ENCODE results near the gene ZNF644. TPM values are rescaled to one million over a fixed set of nuclear protein-coding genes. Genes with fewer than 3 reads are reported as not detected.

The ZNF644 gene
- total RNA-seq, 5 donors from 2014 or later (not counting 1 experiment from before 2014, with no cell fraction given): 55.0 to 139 (median 62.7) TPM

DNA sequence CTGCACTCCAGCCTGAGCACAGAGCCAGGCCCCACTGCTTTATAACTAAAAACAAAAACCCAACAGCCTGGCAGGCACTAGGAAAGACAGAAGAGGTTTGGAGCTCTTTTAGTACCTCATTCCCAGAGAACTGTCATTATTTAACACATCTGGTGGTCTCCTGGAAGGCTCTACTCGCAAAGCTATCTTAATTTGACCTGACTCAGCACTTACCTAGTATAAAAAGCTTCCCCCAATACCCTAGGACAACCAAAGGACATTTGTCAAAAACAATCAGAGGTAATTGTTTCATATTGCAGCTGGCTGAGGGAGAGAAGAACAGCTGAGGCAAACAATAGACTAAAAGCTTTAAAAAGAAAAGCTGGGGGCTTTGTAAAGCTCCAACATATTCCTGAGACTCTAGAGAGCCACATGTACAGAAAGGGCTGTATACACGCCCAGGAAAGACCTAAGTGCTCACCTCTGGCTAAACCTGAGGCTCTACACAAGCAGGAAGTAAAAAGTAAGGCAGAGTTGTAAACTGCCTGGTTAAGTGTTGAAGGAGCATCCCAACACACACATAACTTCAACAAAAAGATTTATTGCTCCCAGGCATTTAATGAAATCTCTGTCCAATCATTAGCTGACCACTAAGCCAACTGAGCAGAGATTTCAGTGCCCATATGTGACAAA, 25.0 kb downstream of the ZNF644 start:
- Histone ChIP-seq H3K36me3 (ENCODE audit: control insufficient read depth in 2 of 2, extremely low read depth in 1 of 2, insufficient read depth in 1 of 2, low read length in 1 of 2) (peaks cover 0 to 5% of the 10 kb centered on the region in 2 donors), H3K4me1 (ENCODE audit: control insufficient read depth in 1 of 2, extremely low read depth in 1 of 2, insufficient read depth in 2 of 2, low read length in 2 of 2) (peaks cover 0 to 14% of the 10 kb centered on the region in 2 experiments), H3K27ac (ENCODE audit: low read length) (no peak overlapping the region), H3K9me3 (peaks cover 6% of the 10 kb centered on the region), H3K27me3 (replicated peaks in 1 of 2; ENCODE audit: control insufficient read depth in 2 of 2, extremely low read depth in 1 of 2, insufficient read depth in 2 of 2, low read length in 1 of 2) (no peaks in the 10 kb centered on the region), H3K4me3 (ENCODE audit: control insufficient read depth in 1 of 2, extremely low read depth in 1 of 2, low read length in 1 of 2) (no peak overlapping the region)
- Mint-ChIP-seq H3K36me3 (peaks cover 71% of the 10 kb centered on the region), H3K9me3 (peaks cover 2 to 14% (median 11%) of the 10 kb centered on the region in 3 donors), H3K4me3 (peak overlapping the region in 1 of 3 donors; percentile 15), H3K4me1 (peaks cover 81 to 86% (median 86%) of the 10 kb centered on the region in 3 donors), H3K27me3 (no peaks in the 10 kb centered on the region), H3K27ac (no peak overlapping the region)
- DNase-seq (no peak), ATAC-seq (replicated peaks in 1 of 4) (no peak)
- WGBS (ENCODE audit: insufficient coverage): no CpG with 5 or more reads among the region's 2 CpGs
- ChIA-PET CTCF (interaction anchor here in 1 of 2 donors (0.7 to 1.0 kb wide), 2 partner anchors 10 to 1820 kb away, joined by 3 to 14 read pairs; no protein-coding TSS in a partner anchor), POLR2A (interaction anchor here in 1 of 2 donors (0.5 kb wide), 1 partner anchor 13 kb away, joined by 5 read pairs; no protein-coding TSS in a partner anchor)

DNA sequence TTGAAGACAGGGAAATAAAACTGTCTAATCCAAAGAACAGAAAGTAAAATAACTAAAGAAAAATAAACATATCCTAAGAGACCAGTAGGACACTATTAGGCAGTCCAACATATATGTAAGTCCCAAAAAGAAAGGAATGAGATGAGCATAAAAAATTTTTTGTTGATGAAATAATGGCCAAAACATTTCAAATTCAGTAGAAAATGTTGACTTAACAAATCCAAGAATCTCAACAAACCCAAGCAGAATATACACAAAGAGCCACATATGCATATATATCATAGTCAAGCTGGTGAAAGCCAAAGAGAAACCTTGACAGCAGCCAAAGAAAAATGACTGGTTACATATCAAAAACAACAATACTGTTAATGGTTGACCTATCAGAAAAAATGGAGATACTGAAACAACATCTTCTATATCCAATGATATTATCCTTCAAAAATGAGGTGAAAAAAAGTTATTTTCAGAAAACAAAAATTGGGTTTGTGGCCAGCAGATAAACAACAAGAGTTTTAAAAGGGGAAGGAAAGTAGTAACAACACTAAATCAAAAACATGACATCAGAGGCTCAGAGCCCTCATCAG, 26.4 kb downstream of the ZNF644 start:
- Histone ChIP-seq H3K4me1 (ENCODE audit: control insufficient read depth in 1 of 2, extremely low read depth in 1 of 2, insufficient read depth in 2 of 2, low read length in 2 of 2) (peaks cover 0 to 14% of the 10 kb centered on the region in 2 experiments), H3K36me3 (ENCODE audit: control insufficient read depth in 2 of 2, extremely low read depth in 1 of 2, insufficient read depth in 1 of 2, low read length in 1 of 2) (peaks cover 0 to 5% of the 10 kb centered on the region in 2 donors), H3K27ac (ENCODE audit: low read length) (no peak overlapping the region), H3K27me3 (replicated peaks in 1 of 2; ENCODE audit: control insufficient read depth in 2 of 2, extremely low read depth in 1 of 2, insufficient read depth in 2 of 2, low read length in 1 of 2) (no peaks in the 10 kb centered on the region), H3K9me3 (peaks cover 6% of the 10 kb centered on the region), H3K4me3 (ENCODE audit: control insufficient read depth in 1 of 2, extremely low read depth in 1 of 2, low read length in 1 of 2) (no peak overlapping the region)
- H3K27ac Mint-ChIP-seq: peak overlapping the region in 1 of 2 donors; percentile 38
- ATAC-seq (replicated peaks in 1 of 4) (no peak), DNase-seq (no peak)
- peak overlapping the region in 1 of 3 donors; percentile 5 for H3K4me3 Mint-ChIP-seq
- no peaks in the 10 kb centered on the region for H3K27me3 Mint-ChIP-seq
- H3K9me3 Mint-ChIP-seq: peaks cover 4 to 18% (median 8%) of the 10 kb centered on the region in 3 donors
- peaks cover 73 to 87% (median 84%) of the 10 kb centered on the region in 3 donors for H3K4me1 Mint-ChIP-seq
- CTCF ChIA-PET: interaction anchor here in 1 of 2 donors (0.9 kb wide), 1 partner anchor 15 kb away, joined by 3 read pairs; no protein-coding TSS in a partner anchor
- peaks cover 74% of the 10 kb centered on the region for H3K36me3 Mint-ChIP-seq
- POLR2A ChIA-PET: no interaction called here

DNA sequence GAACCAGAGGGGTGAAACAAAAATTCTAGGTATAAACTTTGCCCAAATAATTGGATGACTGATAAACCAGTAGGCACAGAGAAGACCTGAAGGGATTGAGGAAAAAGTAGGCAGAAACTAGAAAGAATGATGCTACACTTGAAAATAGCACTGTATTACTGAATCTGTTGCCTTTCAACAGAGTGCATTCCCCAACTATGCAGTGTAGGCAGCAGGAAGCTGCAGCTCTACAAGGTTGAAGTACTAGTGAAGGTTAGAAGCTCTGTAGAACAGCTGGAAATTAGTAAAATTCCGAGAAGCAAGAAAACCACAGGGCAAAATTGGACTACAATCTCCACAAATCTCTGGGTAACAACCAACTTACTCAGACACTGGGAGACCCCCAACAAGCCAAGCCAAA, 27.4 kb downstream of the ZNF644 start:
- H3K4me3 Mint-ChIP-seq: peak overlapping the region in 1 of 3 donors; percentile 11
- H3K36me3 Mint-ChIP-seq: peaks cover 77% of the 10 kb centered on the region
- Histone ChIP-seq H3K36me3 (ENCODE audit: control insufficient read depth in 2 of 2, extremely low read depth in 1 of 2, insufficient read depth in 1 of 2, low read length in 1 of 2) (peaks cover 0 to 5% of the 10 kb centered on the region in 2 donors), H3K4me1 (ENCODE audit: control insufficient read depth in 1 of 2, extremely low read depth in 1 of 2, insufficient read depth in 2 of 2, low read length in 2 of 2) (peaks cover 0 to 14% of the 10 kb centered on the region in 2 experiments), H3K4me3 (ENCODE audit: control insufficient read depth in 1 of 2, extremely low read depth in 1 of 2, low read length in 1 of 2) (no peak overlapping the region), H3K27me3 (replicated peaks in 1 of 2; ENCODE audit: control insufficient read depth in 2 of 2, extremely low read depth in 1 of 2, insufficient read depth in 2 of 2, low read length in 1 of 2) (no peaks in the 10 kb centered on the region), H3K27ac (ENCODE audit: low read length) (no peak overlapping the region), H3K9me3 (peaks cover 12% of the 10 kb centered on the region)
- ATAC-seq (replicated peaks in 1 of 4): peak in 1 of 4 experiments; percentile 23
- no peak overlapping the region for H3K27ac Mint-ChIP-seq
- H3K4me1 Mint-ChIP-seq: peaks cover 73 to 83% (median 81%) of the 10 kb centered on the region in 3 donors
- H3K27me3 Mint-ChIP-seq: no peaks in the 10 kb centered on the region
- no peak for DNase-seq
- peaks cover 4 to 26% (median 9%) of the 10 kb centered on the region in 3 donors for H3K9me3 Mint-ChIP-seq
- ChIA-PET POLR2A (no interaction called here), CTCF (interaction anchor here in 1 of 2 donors (0.5 kb wide), 1 partner anchor 11 kb away, joined by 3 read pairs; no protein-coding TSS in a partner anchor)
- 83% methylated on average over 1 of the region's 1 CpG for WGBS (ENCODE audit: insufficient coverage)

DNA sequence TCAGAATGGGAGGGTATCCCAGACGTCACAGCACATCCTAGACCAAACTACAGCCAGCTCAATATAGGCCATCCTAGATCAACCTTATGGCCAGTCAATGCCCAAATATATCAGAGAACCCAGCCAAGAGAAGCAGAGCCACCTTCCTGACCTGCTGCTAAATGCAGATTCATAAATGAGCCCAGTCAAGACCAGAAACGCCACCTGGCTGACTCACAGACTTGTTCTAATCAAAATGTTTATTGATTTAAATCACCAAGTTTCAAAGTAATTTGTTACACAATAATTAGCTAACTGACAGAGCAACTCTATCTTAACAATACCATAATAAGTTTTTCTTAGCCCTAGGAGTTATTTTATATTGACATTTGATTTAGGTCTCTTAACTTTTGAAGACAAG, 28.6 kb downstream of the ZNF644 start:
- Histone ChIP-seq H3K36me3 (ENCODE audit: control insufficient read depth in 2 of 2, extremely low read depth in 1 of 2, insufficient read depth in 1 of 2, low read length in 1 of 2) (peaks cover 0 to 5% of the 10 kb centered on the region in 2 donors), H3K27me3 (replicated peaks in 1 of 2; ENCODE audit: control insufficient read depth in 2 of 2, extremely low read depth in 1 of 2, insufficient read depth in 2 of 2, low read length in 1 of 2) (no peaks in the 10 kb centered on the region), H3K4me1 (ENCODE audit: control insufficient read depth in 1 of 2, extremely low read depth in 1 of 2, insufficient read depth in 2 of 2, low read length in 2 of 2) (peaks cover 0 to 14% of the 10 kb centered on the region in 2 experiments), H3K4me3 (ENCODE audit: control insufficient read depth in 1 of 2, extremely low read depth in 1 of 2, low read length in 1 of 2) (no peak overlapping the region), H3K9me3 (peaks cover 12% of the 10 kb centered on the region), H3K27ac (ENCODE audit: low read length) (no peak overlapping the region)
- H3K36me3 Mint-ChIP-seq: peaks cover 83% of the 10 kb centered on the region
- CTCF ChIA-PET: no interaction called here
- no peak overlapping the region for H3K27ac Mint-ChIP-seq
- H3K4me3 Mint-ChIP-seq: no peak overlapping the region
- ATAC-seq (replicated peaks in 1 of 4) (no peak), DNase-seq (no peak)
- POLR2A ChIA-PET: interaction anchor here in 1 of 2 donors (1.0 kb wide), 1 partner anchor 12 kb away, joined by 3 read pairs; no protein-coding TSS in a partner anchor
- WGBS (ENCODE audit: insufficient coverage): 100% methylated on average over 2 of the region's 2 CpGs
- H3K9me3 Mint-ChIP-seq: peaks cover 7 to 35% (median 17%) of the 10 kb centered on the region in 3 donors
- no peaks in the 10 kb centered on the region for H3K27me3 Mint-ChIP-seq
- peaks cover 75 to 85% (median 77%) of the 10 kb centered on the region in 3 donors for H3K4me1 Mint-ChIP-seq

DNA sequence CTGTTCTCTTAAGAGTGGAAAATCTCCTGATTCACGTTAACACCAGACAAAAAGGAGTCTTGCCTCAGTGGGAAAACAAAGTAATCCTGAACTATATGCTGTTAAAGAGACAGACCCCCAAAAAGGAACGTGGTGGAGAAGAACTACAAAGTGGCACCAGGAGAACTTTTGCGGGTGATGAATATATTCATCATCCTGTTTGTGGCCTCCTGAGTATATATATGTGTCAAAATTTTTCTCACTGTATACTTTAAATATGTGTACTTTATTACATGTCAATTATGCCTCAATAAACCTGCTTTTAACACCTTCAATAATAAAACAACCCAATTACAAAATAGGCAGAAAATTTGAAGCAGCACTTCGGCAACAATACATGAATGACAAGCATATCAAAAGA, 31.1 kb downstream of the ZNF644 start:
- POLR2A ChIA-PET: no interaction called here
- Histone ChIP-seq H3K9me3 (peaks cover 5% of the 10 kb centered on the region), H3K4me3 (ENCODE audit: control insufficient read depth in 1 of 2, extremely low read depth in 1 of 2, low read length in 1 of 2) (no peak overlapping the region), H3K27me3 (replicated peaks in 1 of 2; ENCODE audit: control insufficient read depth in 2 of 2, extremely low read depth in 1 of 2, insufficient read depth in 2 of 2, low read length in 1 of 2) (no peaks in the 10 kb centered on the region), H3K4me1 (ENCODE audit: control insufficient read depth in 1 of 2, extremely low read depth in 1 of 2, insufficient read depth in 2 of 2, low read length in 2 of 2) (peaks cover 3 to 4% of the 10 kb centered on the region in 2 experiments), H3K27ac (ENCODE audit: low read length) (no peak overlapping the region), H3K36me3 (ENCODE audit: control insufficient read depth in 2 of 2, extremely low read depth in 1 of 2, insufficient read depth in 1 of 2, low read length in 1 of 2) (no peaks in the 10 kb centered on the region)
- CTCF ChIA-PET: no interaction called here
- DNase-seq: no peak
- ATAC-seq (replicated peaks in 1 of 4): no peak
- Mint-ChIP-seq H3K4me3 (no peak overlapping the region), H3K36me3 (peaks cover 75% of the 10 kb centered on the region), H3K9me3 (peaks cover 10 to 39% (median 13%) of the 10 kb centered on the region in 3 donors), H3K27me3 (no peaks in the 10 kb centered on the region), H3K4me1 (peaks cover 78 to 90% (median 82%) of the 10 kb centered on the region in 3 donors), H3K27ac (no peak overlapping the region)
- 92% methylated on average over 2 of the region's 4 CpGs for WGBS (ENCODE audit: insufficient coverage)

DNA sequence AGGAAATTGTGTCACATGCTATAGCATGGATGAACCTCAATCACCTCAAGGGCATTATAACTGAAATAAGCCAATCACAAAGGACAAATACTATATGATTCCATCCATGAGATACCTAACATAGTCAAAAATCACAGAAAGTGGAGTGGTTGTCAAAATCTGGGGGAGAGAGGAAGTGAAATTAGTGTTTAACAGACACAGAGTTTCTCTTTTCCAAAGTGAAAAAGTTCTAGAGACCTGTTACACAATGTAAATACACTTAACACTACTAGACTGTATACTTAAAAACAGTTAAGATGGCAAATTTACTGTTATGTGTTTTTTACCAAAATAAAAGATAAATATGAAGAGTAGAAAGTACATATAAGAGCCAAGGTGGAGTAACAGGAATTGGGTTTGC, 31.8 kb downstream of the ZNF644 start:
- Mint-ChIP-seq H3K4me3 (no peak overlapping the region), H3K27me3 (no peaks in the 10 kb centered on the region), H3K4me1 (peaks cover 76 to 88% (median 82%) of the 10 kb centered on the region in 3 donors), H3K9me3 (peaks cover 10 to 31% (median 13%) of the 10 kb centered on the region in 3 donors), H3K27ac (no peak overlapping the region), H3K36me3 (peaks cover 71% of the 10 kb centered on the region)
- ATAC-seq (replicated peaks in 1 of 4) (no peak), DNase-seq (no peak)
- CTCF ChIA-PET: no interaction called here
- H3K27me3 ChIP-seq (replicated peaks in 1 of 2; ENCODE audit: control insufficient read depth in 2 of 2, extremely low read depth in 1 of 2, insufficient read depth in 2 of 2, low read length in 1 of 2): no peaks in the 10 kb centered on the region
- H3K27ac ChIP-seq (ENCODE audit: low read length): no peak overlapping the region
- H3K9me3 ChIP-seq: peaks cover 5% of the 10 kb centered on the region
- H3K4me3 ChIP-seq (ENCODE audit: control insufficient read depth in 1 of 2, extremely low read depth in 1 of 2, low read length in 1 of 2): no peak overlapping the region
- no peaks in the 10 kb centered on the region for H3K36me3 ChIP-seq (ENCODE audit: control insufficient read depth in 2 of 2, extremely low read depth in 1 of 2, insufficient read depth in 1 of 2, low read length in 1 of 2)
- POLR2A ChIA-PET: no interaction called here
- peaks cover 3 to 4% of the 10 kb centered on the region in 2 experiments for H3K4me1 ChIP-seq (ENCODE audit: control insufficient read depth in 1 of 2, extremely low read depth in 1 of 2, insufficient read depth in 2 of 2, low read length in 2 of 2)

Data from T-cell (primary cell).